ENCODE measurements around the gene SPART. TPM values are rescaled to one million over a fixed set of nuclear protein-coding genes. Genes with fewer than 3 reads are reported as not detected.

The SPART gene
- total RNA-seq, 1 experiment from 2014 or later = 182 TPM

DNA sequence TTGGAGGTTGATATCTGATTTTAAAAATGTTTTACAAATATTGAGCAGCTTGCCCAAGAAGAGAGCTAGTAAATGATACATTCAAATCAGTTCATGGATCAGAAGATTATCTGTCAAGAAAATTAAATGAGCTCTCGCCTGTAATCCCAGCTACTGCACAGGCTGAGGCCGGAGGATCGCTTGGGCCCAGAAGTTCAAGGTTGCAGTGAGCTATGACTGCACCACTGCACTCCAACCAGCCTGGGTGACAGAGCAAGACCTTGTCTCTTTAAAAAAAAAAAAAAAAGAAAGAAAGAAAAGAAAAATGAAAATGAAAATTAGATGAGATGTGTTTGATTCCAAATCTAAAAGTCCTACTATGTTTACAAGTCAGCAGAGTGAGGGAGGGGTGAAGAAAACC lies 2.4 kb downstream of the SPART start:
- DNase-seq (ENCODE audit: low spot score) = no peak

GRCh38 chr13:36342715-36343114 lies 3.5 kb downstream of the SPART start:
- no peak for DNase-seq (ENCODE audit: low spot score)
- no TSS peak for BruUV-seq (replicated peaks)
- ChIA-PET POLR2A (ENCODE audit: low non-redundant PET) (no interaction called here), CTCF (no interaction called here)
- H3K27ac ChIP-seq (ENCODE audit: low read depth, low read length, poor library complexity, severe bottlenecking) = no peak overlapping the region
- H3K27me3 ChIP-seq (replicated peaks; ENCODE audit: insufficient read depth, low read depth, low read length, poor library complexity) = no peaks in the 10 kb centered on the region
- H3K4me3 ChIP-seq (ENCODE audit: low read depth, low read length, poor library complexity, severe bottlenecking) = no peak overlapping the region
- TF ChIP-seq, protein P1, sequence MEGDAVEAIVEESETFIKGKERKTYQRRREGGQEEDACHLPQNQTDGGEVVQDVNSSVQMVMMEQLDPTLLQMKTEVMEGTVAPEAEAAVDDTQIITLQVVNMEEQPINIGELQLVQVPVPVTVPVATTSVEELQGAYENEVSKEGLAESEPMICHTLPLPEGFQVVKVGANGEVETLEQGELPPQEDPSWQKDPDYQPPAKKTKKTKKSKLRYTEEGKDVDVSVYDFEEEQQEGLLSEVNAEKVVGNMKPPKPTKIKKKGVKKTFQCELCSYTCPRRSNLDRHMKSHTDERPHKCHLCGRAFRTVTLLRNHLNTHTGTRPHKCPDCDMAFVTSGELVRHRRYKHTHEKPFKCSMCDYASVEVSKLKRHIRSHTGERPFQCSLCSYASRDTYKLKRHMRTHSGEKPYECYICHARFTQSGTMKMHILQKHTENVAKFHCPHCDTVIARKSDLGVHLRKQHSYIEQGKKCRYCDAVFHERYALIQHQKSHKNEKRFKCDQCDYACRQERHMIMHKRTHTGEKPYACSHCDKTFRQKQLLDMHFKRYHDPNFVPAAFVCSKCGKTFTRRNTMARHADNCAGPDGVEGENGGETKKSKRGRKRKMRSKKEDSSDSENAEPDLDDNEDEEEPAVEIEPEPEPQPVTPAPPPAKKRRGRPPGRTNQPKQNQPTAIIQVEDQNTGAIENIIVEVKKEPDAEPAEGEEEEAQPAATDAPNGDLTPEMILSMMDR (conservative IDR thresholded peaks at IDR 0.05; ENCODE audit: low read depth, low read length) = no peak
- TF ChIP-seq EZH2 (IDR thresholded peaks at IDR 0.05; ENCODE audit: borderline replicate concordance, low read depth, low read length, poor library complexity, severe bottlenecking) = no peak
- H3K36me3 ChIP-seq (ENCODE audit: insufficient read depth, low read length, poor library complexity, severe bottlenecking) = no peaks in the 10 kb centered on the region
- no peaks in the 10 kb centered on the region for H3K9me3 ChIP-seq (ENCODE audit: low read depth, low read length, poor library complexity, severe bottlenecking)
- peaks cover 53% of the 10 kb centered on the region for H3K4me1 ChIP-seq (ENCODE audit: insufficient read depth, low read length, poor library complexity, severe bottlenecking)
- intact Hi-C loops (cut with micrococcal nuclease; ENCODE audit: unreplicated experiment) = loop anchor here (10.0 kb wide), 1 partner anchor 642 kb away; no protein-coding TSS in a partner anchor

More for the DNA sequence above, 2.4 kb downstream of the SPART start:
- H3K9me3 ChIP-seq (ENCODE audit: low read depth, low read length, poor library complexity, severe bottlenecking) = no peaks in the 10 kb centered on the region
- POLR2A ChIA-PET (ENCODE audit: low non-redundant PET) = interaction anchor here (0.6 to 0.7 kb wide), 3 partner anchors 67 to 656 kb away, joined by 3 to 16 read pairs (median 12); partner anchors contain the start of gene ALG5
- peak overlapping the region; percentile 67 for H3K4me3 ChIP-seq (ENCODE audit: low read depth, low read length, poor library complexity, severe bottlenecking)
- TF ChIP-seq EZH2 (IDR thresholded peaks at IDR 0.05; ENCODE audit: borderline replicate concordance, low read depth, low read length, poor library complexity, severe bottlenecking) = no peak
- TF ChIP-seq, protein P1 (conservative IDR thresholded peaks at IDR 0.05; ENCODE audit: low read depth, low read length) = no peak
- no peaks in the 10 kb centered on the region for H3K27me3 ChIP-seq (replicated peaks; ENCODE audit: insufficient read depth, low read depth, low read length, poor library complexity)
- H3K36me3 ChIP-seq (ENCODE audit: insufficient read depth, low read length, poor library complexity, severe bottlenecking) = no peaks in the 10 kb centered on the region
- H3K27ac ChIP-seq (ENCODE audit: low read depth, low read length, poor library complexity, severe bottlenecking) = peak overlapping the region; percentile 98
- peaks cover 42% of the 10 kb centered on the region for H3K4me1 ChIP-seq (ENCODE audit: insufficient read depth, low read length, poor library complexity, severe bottlenecking)
- BruUV-seq (replicated peaks) = no TSS peak
- intact Hi-C loops (cut with micrococcal nuclease; ENCODE audit: unreplicated experiment) = loop anchor here (10.0 kb wide), 1 partner anchor 641 kb away; no protein-coding TSS in a partner anchor
- CTCF ChIA-PET = no interaction called here

DNA sequence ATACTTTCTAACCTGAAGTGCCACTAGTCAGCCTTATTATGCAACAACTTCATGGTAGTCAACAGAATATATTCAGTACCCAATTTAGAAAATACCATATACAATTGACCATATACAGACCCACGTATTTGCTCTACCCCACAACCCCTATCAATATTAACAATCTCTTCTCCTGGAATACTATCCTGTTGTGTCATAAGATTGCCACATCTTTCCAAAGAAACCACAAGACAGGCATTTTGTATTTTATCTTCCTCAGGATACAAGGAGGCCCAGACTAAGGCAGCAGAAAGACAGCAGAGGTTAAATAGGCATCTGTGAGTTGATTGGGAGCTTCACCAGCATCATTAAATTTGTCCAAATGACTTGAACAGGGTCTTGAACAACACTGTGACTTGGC lies 4.5 kb downstream of the SPART start:
- POLR2A ChIA-PET (ENCODE audit: low non-redundant PET) = no interaction called here
- no peaks in the 10 kb centered on the region for H3K9me3 ChIP-seq (ENCODE audit: low read depth, low read length, poor library complexity, severe bottlenecking)
- DNase-seq (ENCODE audit: low spot score) = no peak
- peaks cover 55% of the 10 kb centered on the region for H3K4me1 ChIP-seq (ENCODE audit: insufficient read depth, low read length, poor library complexity, severe bottlenecking)
- H3K4me3 ChIP-seq (ENCODE audit: low read depth, low read length, poor library complexity, severe bottlenecking) = no peak overlapping the region
- BruUV-seq (replicated peaks) = no TSS peak
- TF ChIP-seq, protein P1 (conservative IDR thresholded peaks at IDR 0.05; ENCODE audit: low read depth, low read length) = no peak
- no peak for TF ChIP-seq EZH2 (IDR thresholded peaks at IDR 0.05; ENCODE audit: borderline replicate concordance, low read depth, low read length, poor library complexity, severe bottlenecking)
- intact Hi-C loops (cut with micrococcal nuclease; ENCODE audit: unreplicated experiment) = loop anchor here (10.0 kb wide), 1 partner anchor 643 kb away; no protein-coding TSS in a partner anchor
- no peak overlapping the region for H3K27ac ChIP-seq (ENCODE audit: low read depth, low read length, poor library complexity, severe bottlenecking)
- no peaks in the 10 kb centered on the region for H3K36me3 ChIP-seq (ENCODE audit: insufficient read depth, low read length, poor library complexity, severe bottlenecking)
- H3K27me3 ChIP-seq (replicated peaks; ENCODE audit: insufficient read depth, low read depth, low read length, poor library complexity) = no peaks in the 10 kb centered on the region
- CTCF ChIA-PET = no interaction called here
